Type B pancreatic cell (in vitro differentiated cells): ENCODE data around the gene MAGI1. TPM values are rescaled to one million over a fixed set of nuclear protein-coding genes. Genes with fewer than 3 reads are reported as not detected.

Experiments used
- DNase-seq: peaks from one replicate; pipeline ENCODE4 v3.0.0; 2021; ENCODE audit warnings: mixed read lengths; ENCODE audit not compliant: unreplicated experiment; ENCODE audit errors: extremely low spot score
- H3K27ac Mint-ChIP-seq: 2 replicates; pipeline ENCODE4 v1.8.0; 2021; ENCODE audit warnings: mild to moderate bottlenecking, mixed read lengths
- H3K27me3 Mint-ChIP-seq: 2 replicates; pipeline ENCODE4 v1.8.0; 2021; ENCODE audit warnings: mixed read lengths
- H3K36me3 Mint-ChIP-seq: 2 replicates; pipeline ENCODE4 v1.8.0; 2021; ENCODE audit warnings: mixed read lengths
- H3K4me1 Mint-ChIP-seq: one replicate; pipeline ENCODE4 v1.8.0; 2021; ENCODE audit warnings: mixed read lengths; ENCODE audit not compliant: unreplicated experiment
- H3K4me3 Mint-ChIP-seq: 2 replicates; pipeline ENCODE4 v1.8.0; 2021; ENCODE audit warnings: mild to moderate bottlenecking, mixed read lengths
- H3K9me3 Mint-ChIP-seq: 2 replicates; pipeline ENCODE4 v1.8.0; 2021; ENCODE audit warnings: mixed read lengths
- total RNA-seq: library from RNA; stranded (reverse); gene quantifications from 2 replicates; pipeline ENCODE4 v1.2.1, GENCODE V29; 2021; ENCODE audit warnings: low replicate concordance
- TF ChIP-seq, protein P1 (sequence below): fragments of 200-600 bp; sonication (generic); conservative IDR thresholded peaks from 2 replicates; pipeline ENCODE4 v1.5.0; 2021; ENCODE audit warnings: antibody characterized with exemption, mild to moderate bottlenecking

MAGI1 gene
- total RNA-seq, 1 donor from 2014 or later = 53.1 TPM

- DNase-seq = no peak
- no peaks in the 10 kb centered on the region for H3K36me3 Mint-ChIP-seq
These were observed 431.6 kb downstream of the MAGI1 start for GRCh38 chr3:65607101-65607500.

GRCh38 chr3:65605876-65606432 is 432.8 kb downstream of the MAGI1 start:
- DNase-seq = no peak
- TF ChIP-seq, protein P1, sequence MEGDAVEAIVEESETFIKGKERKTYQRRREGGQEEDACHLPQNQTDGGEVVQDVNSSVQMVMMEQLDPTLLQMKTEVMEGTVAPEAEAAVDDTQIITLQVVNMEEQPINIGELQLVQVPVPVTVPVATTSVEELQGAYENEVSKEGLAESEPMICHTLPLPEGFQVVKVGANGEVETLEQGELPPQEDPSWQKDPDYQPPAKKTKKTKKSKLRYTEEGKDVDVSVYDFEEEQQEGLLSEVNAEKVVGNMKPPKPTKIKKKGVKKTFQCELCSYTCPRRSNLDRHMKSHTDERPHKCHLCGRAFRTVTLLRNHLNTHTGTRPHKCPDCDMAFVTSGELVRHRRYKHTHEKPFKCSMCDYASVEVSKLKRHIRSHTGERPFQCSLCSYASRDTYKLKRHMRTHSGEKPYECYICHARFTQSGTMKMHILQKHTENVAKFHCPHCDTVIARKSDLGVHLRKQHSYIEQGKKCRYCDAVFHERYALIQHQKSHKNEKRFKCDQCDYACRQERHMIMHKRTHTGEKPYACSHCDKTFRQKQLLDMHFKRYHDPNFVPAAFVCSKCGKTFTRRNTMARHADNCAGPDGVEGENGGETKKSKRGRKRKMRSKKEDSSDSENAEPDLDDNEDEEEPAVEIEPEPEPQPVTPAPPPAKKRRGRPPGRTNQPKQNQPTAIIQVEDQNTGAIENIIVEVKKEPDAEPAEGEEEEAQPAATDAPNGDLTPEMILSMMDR = no peak
- no peaks in the 10 kb centered on the region for H3K36me3 Mint-ChIP-seq
- H3K27ac Mint-ChIP-seq = no peak overlapping the region
- H3K4me1 Mint-ChIP-seq = peaks cover 8% of the 10 kb centered on the region
- H3K4me3 Mint-ChIP-seq = no peak overlapping the region
- H3K9me3 Mint-ChIP-seq = peaks cover 4% of the 10 kb centered on the region
- H3K27me3 Mint-ChIP-seq = no peaks in the 10 kb centered on the region

More at GRCh38 chr3:65607101-65607500, 431.6 kb downstream of the MAGI1 start:
- H3K4me3 Mint-ChIP-seq = no peak overlapping the region
- H3K4me1 Mint-ChIP-seq = peaks cover 5% of the 10 kb centered on the region
- TF ChIP-seq, protein P1 = no peak
- peak overlapping the region; percentile 54 for H3K27ac Mint-ChIP-seq
- H3K9me3 Mint-ChIP-seq = peaks cover 4% of the 10 kb centered on the region
- no peaks in the 10 kb centered on the region for H3K27me3 Mint-ChIP-seq

GRCh38 chr3:65604863-65605526 is 433.7 kb downstream of the MAGI1 start:
- DNase-seq = no peak
- H3K27ac Mint-ChIP-seq = no peak overlapping the region
- TF ChIP-seq, protein P1 = no peak
- H3K4me3 Mint-ChIP-seq = no peak overlapping the region
- H3K36me3 Mint-ChIP-seq = no peaks in the 10 kb centered on the region
- H3K4me1 Mint-ChIP-seq = peaks cover 13% of the 10 kb centered on the region
- peaks cover 4% of the 10 kb centered on the region for H3K9me3 Mint-ChIP-seq
- no peaks in the 10 kb centered on the region for H3K27me3 Mint-ChIP-seq

DNA sequence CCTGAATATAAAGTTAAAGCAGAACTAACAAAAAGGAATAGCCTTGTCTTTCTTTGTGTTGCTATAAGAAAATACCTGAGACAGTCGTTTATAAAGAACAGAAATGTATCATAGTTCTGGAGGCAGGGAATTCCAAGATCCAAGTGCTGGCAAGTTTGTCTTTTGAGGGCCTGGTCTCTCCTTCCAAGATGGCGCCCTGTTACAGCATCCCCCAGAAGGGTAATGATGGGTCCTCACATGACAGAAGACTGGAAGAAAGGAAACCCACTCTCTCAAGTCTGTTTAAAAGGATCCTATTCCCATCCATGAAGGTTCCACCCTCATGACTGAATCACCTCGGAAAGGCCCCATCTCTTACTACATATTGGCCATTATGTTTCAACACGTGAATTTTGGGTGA is 435.1 kb downstream of the MAGI1 start:
- Mint-ChIP-seq H3K4me3 (no peak overlapping the region), H3K9me3 (peaks cover 4% of the 10 kb centered on the region)
- no peak for DNase-seq

GRCh38 chr3:65600888-65601287 is 437.8 kb downstream of the MAGI1 start:
- Mint-ChIP-seq H3K27ac (no peak overlapping the region), H3K36me3 (no peaks in the 10 kb centered on the region)

More for the DNA sequence above, 435.1 kb downstream of the MAGI1 start:
- Mint-ChIP-seq H3K36me3 (no peaks in the 10 kb centered on the region), H3K4me1 (peaks cover 17% of the 10 kb centered on the region), H3K27me3 (peaks cover 10% of the 10 kb centered on the region), H3K27ac (no peak overlapping the region)
- TF ChIP-seq, protein P1 = no peak

More at GRCh38 chr3:65600888-65601287, 437.8 kb downstream of the MAGI1 start:
- peaks cover 22% of the 10 kb centered on the region for H3K4me1 Mint-ChIP-seq
- no peak overlapping the region for H3K4me3 Mint-ChIP-seq
- peaks cover 13% of the 10 kb centered on the region for H3K27me3 Mint-ChIP-seq
- DNase-seq = no peak
- peaks cover 3% of the 10 kb centered on the region for H3K9me3 Mint-ChIP-seq
- TF ChIP-seq, protein P1 = no peak
